HEK293 (cell line): ENCODE results near the gene IL12A.

Experiments used
- CTCF ChIA-PET: fragments of 350-600 bp; formaldehyde crosslinking; extraction: SDS; loops from one replicate; lab custom pipeline; 2021; ENCODE audit warnings: antibody characterized with exemption; lab: Yijun Ruan, JAX
- POLR2A ChIA-PET: fragments of 300-600 bp; formaldehyde crosslinking; extraction: SDS; loops from one replicate; lab custom pipeline; 2020; ENCODE audit warnings: antibody characterized with exemption, inconsistent platforms; lab: Yijun Ruan, JAX
- H3K27ac ChIP-seq: fragments of 200-500 bp; sonication (Bioruptor generic); 2 replicates; pipeline ENCODE4 v1.5.1; 2014; ENCODE audit warnings: low read depth, low read length, control low read depth, inconsistent platforms; ENCODE audit errors: extremely low read depth
- H3K36me3 ChIP-seq, 2 experiments: fragments of 200-500 bp in 1 of 2; sonication (Bioruptor generic) in 1 of 2; 1 replicate in 1 of 2; 2 replicates in 1 of 2; pipeline ENCODE4 v1.5.1; 2014 to 2017; ENCODE audit warnings: inconsistent platforms in 2 of 2, low read length in 2 of 2; ENCODE audit not compliant: control insufficient read depth in 2 of 2, insufficient read depth in 1 of 2
- H3K4me1 ChIP-seq: fragments of 200-500 bp; sonication (Bioruptor generic); 2 replicates; pipeline ENCODE4 v1.5.1; 2014; ENCODE audit warnings: mild to moderate bottlenecking, low read length, inconsistent platforms; ENCODE audit not compliant: control insufficient read depth, insufficient read depth
- H3K4me3 ChIP-seq: 2 replicates; pipeline ENCODE4 v1.5.1; 2011; ENCODE audit warnings: low read depth, mild to moderate bottlenecking, control low read depth, low read length, moderate library complexity
- H3K9me3 ChIP-seq: fragments of 200-500 bp; sonication (Bioruptor generic); 2 replicates; pipeline ENCODE4 v1.5.1; 2014; ENCODE audit warnings: low read depth, low read length, inconsistent platforms; ENCODE audit not compliant: control insufficient read depth, insufficient read depth
- BCL11B ChIP-seq: fragments of 450-650 bp; formaldehyde crosslinking; IDR thresholded peaks from 2 replicates; pipeline ENCODE4 v1.5.1; 2016; ENCODE audit warnings: low read depth, missing biosample characterization, missing genetic modification characterization
- HOXC10 ChIP-seq: sonication (generic); formaldehyde crosslinking; IDR thresholded peaks from 2 replicates; pipeline ENCODE4 v1.8.1; 2023; ENCODE audit warnings: mild to moderate bottlenecking, missing genetic modification reagents
- SETDB1 ChIP-seq: IDR thresholded peaks from one replicate; pipeline ENCODE4 v1.6.1; 2017; ENCODE audit warnings: mild to moderate bottlenecking, low read length, moderate library complexity, mixed read lengths; ENCODE audit not compliant: insufficient read length
- TRIM28 ChIP-seq: IDR thresholded peaks from 2 replicates; pipeline ENCODE4 v1.6.1; 2011; ENCODE audit warnings: low read length, control low read depth, borderline replicate concordance
- YY1 ChIP-seq: fragments of 450-650 bp; formaldehyde crosslinking; IDR thresholded peaks from 2 replicates; pipeline ENCODE4 v1.5.1; 2018; ENCODE audit warnings: missing biosample characterization, missing genetic modification characterization
- ZBTB20 ChIP-seq: fragments of 450-650 bp; formaldehyde crosslinking; IDR thresholded peaks from 2 replicates; pipeline ENCODE4 v1.5.1; 2016; ENCODE audit warnings: missing biosample characterization, missing genetic modification characterization
- ZIC2 ChIP-seq: fragments of 450-650 bp; formaldehyde crosslinking; IDR thresholded peaks from 2 replicates; pipeline ENCODE4 v1.5.1; 2016; ENCODE audit warnings: missing biosample characterization, missing genetic modification characterization
- ZNF174 ChIP-seq: fragments of 450-650 bp; formaldehyde crosslinking; IDR thresholded peaks from 2 replicates; pipeline ENCODE4 v1.5.0; 2017; ENCODE audit warnings: missing biosample characterization, mild to moderate bottlenecking, missing genetic modification characterization
- ZNF19 ChIP-seq: fragments of 450-650 bp; formaldehyde crosslinking; IDR thresholded peaks from 2 replicates; pipeline ENCODE4; 2016; ENCODE audit warnings: missing biosample characterization, missing genetic modification characterization, low read depth
- ZNF223 ChIP-seq: fragments of 450-650 bp; formaldehyde crosslinking; IDR thresholded peaks from 2 replicates; pipeline ENCODE4 v1.5.1; 2016; ENCODE audit warnings: missing biosample characterization, missing genetic modification characterization
- ZNF341 ChIP-seq: fragments of 450-650 bp; formaldehyde crosslinking; IDR thresholded peaks from 2 replicates; pipeline ENCODE4; 2016; ENCODE audit warnings: low read depth, missing biosample characterization, missing genetic modification characterization
- ZNF366 ChIP-seq: fragments of 450-650 bp; formaldehyde crosslinking; conservative IDR thresholded peaks from 2 replicates; pipeline ENCODE4 v1.5.1; 2016; ENCODE audit warnings: missing biosample characterization, missing genetic modification characterization
- ZNF629 ChIP-seq: fragments of 450-650 bp; formaldehyde crosslinking; IDR thresholded peaks from 2 replicates; pipeline ENCODE4 v1.5.1; 2017; ENCODE audit warnings: missing biosample characterization, missing genetic modification characterization
- ZNF777 ChIP-seq: fragments of 450-650 bp; formaldehyde crosslinking; IDR thresholded peaks from 2 replicates; pipeline ENCODE4 v1.5.1; 2017; ENCODE audit warnings: missing biosample characterization, missing genetic modification characterization, borderline replicate concordance
- ZSCAN16 ChIP-seq: fragments of 450-650 bp; formaldehyde crosslinking; IDR thresholded peaks from 2 replicates; pipeline ENCODE4 v1.5.1; 2016; ENCODE audit warnings: missing biosample characterization, missing genetic modification characterization
- TF ChIP-seq, protein P1 (sequence below): fragments of 450-650 bp; formaldehyde crosslinking; IDR thresholded peaks from 2 replicates; pipeline ENCODE4 v1.5.1; 2017; ENCODE audit warnings: missing biosample characterization, missing genetic modification characterization
- TF ChIP-seq, protein P2 (sequence below): fragments of 450-650 bp; formaldehyde crosslinking; IDR thresholded peaks from 2 replicates; pipeline ENCODE4 v1.5.1; 2016; ENCODE audit warnings: missing biosample characterization, missing genetic modification characterization
- TF ChIP-seq, protein P3 (sequence below): fragments of 450-650 bp; formaldehyde crosslinking; IDR thresholded peaks from 2 replicates; pipeline ENCODE4 v1.5.1; 2016; ENCODE audit warnings: missing biosample characterization, missing genetic modification characterization

IL12A gene

DNA sequence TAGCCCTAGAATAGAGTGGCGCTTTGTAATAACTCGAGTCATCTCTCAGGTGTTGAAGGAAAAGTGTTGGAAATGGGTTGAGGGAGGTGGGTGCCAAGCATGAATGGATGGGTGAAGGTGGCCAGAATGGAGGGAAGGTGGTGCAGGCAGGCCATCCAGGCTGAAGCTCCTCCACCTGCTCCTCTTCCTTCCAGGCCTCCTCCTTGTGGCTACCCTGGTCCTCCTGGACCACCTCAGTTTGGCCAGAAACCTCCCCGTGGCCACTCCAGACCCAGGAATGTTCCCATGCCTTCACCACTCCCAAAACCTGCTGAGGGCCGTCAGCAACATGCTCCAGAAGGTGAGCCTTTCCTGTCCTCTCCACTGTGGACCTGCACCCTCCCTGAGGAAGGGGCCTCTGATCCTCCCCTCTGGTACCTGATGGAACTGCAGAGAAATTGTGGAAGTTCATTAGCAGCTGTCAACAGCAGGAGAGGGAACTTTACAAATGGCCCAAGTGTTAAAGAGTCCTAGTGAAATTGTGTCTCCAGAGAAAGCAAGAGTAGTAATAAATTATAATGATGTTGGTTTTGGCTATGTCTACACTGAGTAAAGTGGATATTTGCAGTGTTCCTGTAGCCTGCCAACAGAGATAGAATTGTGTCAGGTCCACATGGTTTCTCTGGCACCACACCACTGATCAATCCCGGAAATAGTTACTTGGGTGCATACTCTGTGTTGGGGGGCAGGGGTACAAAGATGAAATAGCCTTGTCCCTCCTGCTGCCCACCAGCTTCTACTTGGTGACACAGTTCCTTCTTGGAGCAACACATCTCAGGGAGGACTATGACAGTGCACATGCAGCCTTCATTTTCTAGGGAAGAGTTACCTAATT lies 1.6 kb downstream of the IL12A start:
- peak; percentile 97 for TF ChIP-seq ZNF223 (tag by site-specific recombination)
- no peak for TF ChIP-seq YY1 (tag by site-specific recombination)
- 0 out of 2 replicates have a peak, but pooled peaks have one; percentile 15 for TF ChIP-seq ZNF341 (tag by site-specific recombination)
- TF ChIP-seq TRIM28: no peak
- TF ChIP-seq, protein P1, sequence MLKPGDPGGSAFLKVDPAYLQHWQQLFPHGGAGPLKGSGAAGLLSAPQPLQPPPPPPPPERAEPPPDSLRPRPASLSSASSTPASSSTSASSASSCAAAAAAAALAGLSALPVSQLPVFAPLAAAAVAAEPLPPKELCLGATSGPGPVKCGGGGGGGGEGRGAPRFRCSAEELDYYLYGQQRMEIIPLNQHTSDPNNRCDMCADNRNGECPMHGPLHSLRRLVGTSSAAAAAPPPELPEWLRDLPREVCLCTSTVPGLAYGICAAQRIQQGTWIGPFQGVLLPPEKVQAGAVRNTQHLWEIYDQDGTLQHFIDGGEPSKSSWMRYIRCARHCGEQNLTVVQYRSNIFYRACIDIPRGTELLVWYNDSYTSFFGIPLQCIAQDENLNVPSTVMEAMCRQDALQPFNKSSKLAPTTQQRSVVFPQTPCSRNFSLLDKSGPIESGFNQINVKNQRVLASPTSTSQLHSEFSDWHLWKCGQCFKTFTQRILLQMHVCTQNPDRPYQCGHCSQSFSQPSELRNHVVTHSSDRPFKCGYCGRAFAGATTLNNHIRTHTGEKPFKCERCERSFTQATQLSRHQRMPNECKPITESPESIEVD (tag by site-specific recombination): peak; percentile 64
- CTCF ChIA-PET: interaction anchor here (0.6 to 3.3 kb wide), 6 partner anchors 12 to 237 kb away, joined by 3 to 29 read pairs (median 6); no protein-coding TSS in a partner anchor
- POLR2A ChIA-PET: no interaction called here

DNA sequence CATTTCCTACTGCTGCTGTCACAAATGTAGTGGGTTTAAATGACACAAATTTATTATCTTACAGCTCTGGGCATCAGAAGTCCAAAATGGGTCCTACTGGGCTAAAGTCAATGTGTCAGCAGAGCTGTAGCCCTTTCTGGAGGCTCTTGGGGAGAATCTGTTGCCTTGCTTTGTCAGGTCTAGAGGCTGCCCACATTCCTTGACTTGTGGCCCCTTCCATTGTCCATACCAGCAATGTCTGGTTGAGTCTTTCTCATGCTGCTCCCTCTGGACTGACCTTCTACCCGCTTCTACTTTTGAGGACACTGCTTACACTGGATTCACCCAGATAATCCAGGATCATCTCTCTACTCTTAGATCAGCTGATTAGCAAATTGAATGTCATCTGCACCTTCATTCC lies 3.0 kb downstream of the IL12A start:
- TF ChIP-seq SETDB1 (peak; percentile 39), ZIC2 (tag by site-specific recombination) (no peak)
- Histone ChIP-seq H3K4me1 (no peaks in the 10 kb centered on the region), H3K4me3 (no peak overlapping the region), H3K36me3 (peaks cover 0 to 9% of the 10 kb centered on the region in 2 experiments; a peak in 1 of 3 replicates), H3K9me3 (no peaks in the 10 kb centered on the region), H3K27ac (no peak overlapping the region)
- ChIA-PET CTCF (interaction anchor here (0.8 to 2.1 kb wide), 2 partner anchors 15 to 292 kb away, joined by 4 to 9 read pairs; no protein-coding TSS in a partner anchor), POLR2A (no interaction called here)

More for the DNA sequence above, 1.6 kb downstream of the IL12A start:
- H3K4me1 ChIP-seq: no peaks in the 10 kb centered on the region
- H3K9me3 ChIP-seq: no peaks in the 10 kb centered on the region
- no peak overlapping the region for H3K4me3 ChIP-seq
- peaks cover 0 to 9% of the 10 kb centered on the region in 2 experiments; a peak in 1 of 3 replicates for H3K36me3 ChIP-seq
- H3K27ac ChIP-seq: no peak overlapping the region

DNA sequence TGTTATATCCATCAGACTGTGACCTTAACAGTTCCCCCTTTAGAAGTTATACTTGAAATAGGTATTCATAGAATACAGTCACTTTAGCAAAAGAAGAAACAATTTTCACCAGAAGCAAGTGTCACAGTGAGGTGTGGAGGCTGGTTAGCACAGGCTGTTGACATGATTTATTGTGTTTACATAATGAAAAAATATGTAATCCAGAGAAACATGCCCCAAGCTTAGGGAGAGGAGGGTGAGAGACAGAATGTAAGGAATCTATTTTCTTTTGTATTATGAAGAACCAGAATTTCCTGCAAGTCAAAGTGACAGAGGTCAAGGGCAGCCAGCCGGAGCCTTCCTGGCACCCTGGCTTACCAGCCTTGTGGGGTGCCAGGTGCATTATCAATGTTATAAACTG lies 4.0 kb downstream of the IL12A start:
- H3K4me1 ChIP-seq: no peaks in the 10 kb centered on the region
- TF ChIP-seq ZNF366 (tag by site-specific recombination): no peak
- TF ChIP-seq, protein P1 (tag by site-specific recombination): 0 out of 2 replicates have a peak, but pooled peaks have one; percentile 22
- TF ChIP-seq, all 188 proteins: peak for 1
- ChIA-PET POLR2A (no interaction called here), CTCF (interaction anchor here (2.1 kb wide), 1 partner anchor 14 kb away, joined by 9 read pairs; no protein-coding TSS in a partner anchor)
- Histone ChIP-seq H3K36me3 (peaks cover 0 to 9% of the 10 kb centered on the region in 2 experiments; a peak in 1 of 3 replicates), H3K4me3 (no peak overlapping the region), H3K9me3 (no peaks in the 10 kb centered on the region), H3K27ac (no peak overlapping the region)

DNA sequence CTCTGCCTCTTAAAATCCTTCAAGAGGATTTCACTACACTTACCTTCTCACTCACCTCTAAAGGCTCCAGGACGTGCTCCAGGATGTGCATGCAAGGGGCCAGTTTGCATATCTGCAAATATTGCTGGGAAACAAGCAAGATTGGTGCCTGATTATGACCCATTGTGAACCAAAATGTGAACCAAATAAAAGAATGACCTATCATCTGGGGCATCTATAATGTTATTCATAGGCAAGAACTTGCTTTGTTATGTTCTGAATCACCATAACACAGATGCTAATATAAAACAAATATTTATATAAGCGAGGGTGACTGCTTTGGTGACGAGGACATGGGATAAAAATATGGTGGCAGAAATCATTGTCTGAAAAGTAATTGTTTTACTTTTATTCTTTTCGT lies 5.5 kb downstream of the IL12A start:
- POLR2A ChIA-PET: no interaction called here
- CTCF ChIA-PET: interaction anchor here (0.9 kb wide), 1 partner anchor 109 kb away, joined by 4 read pairs; no protein-coding TSS in a partner anchor
- Histone ChIP-seq H3K36me3 (peaks cover 0 to 9% of the 10 kb centered on the region in 2 experiments; a peak in 1 of 3 replicates), H3K27ac (no peak overlapping the region), H3K4me3 (no peak overlapping the region), H3K9me3 (no peaks in the 10 kb centered on the region), H3K4me1 (no peaks in the 10 kb centered on the region)
- TF ChIP-seq ZNF341 (tag by site-specific recombination) (no peak), BCL11B (tag by site-specific recombination) (no peak), ZNF777 (tag by site-specific recombination) (no peak), HOXC10 (CRISPR knock-in tag) (no peak), ZBTB20 (tag by site-specific recombination) (no peak), ZNF174 (tag by site-specific recombination) (no peak), ZNF629 (tag by site-specific recombination) (no peak), ZNF19 (tag by site-specific recombination) (no peak), ZSCAN16 (tag by site-specific recombination) (no peak)
- TF ChIP-seq, protein P2, sequence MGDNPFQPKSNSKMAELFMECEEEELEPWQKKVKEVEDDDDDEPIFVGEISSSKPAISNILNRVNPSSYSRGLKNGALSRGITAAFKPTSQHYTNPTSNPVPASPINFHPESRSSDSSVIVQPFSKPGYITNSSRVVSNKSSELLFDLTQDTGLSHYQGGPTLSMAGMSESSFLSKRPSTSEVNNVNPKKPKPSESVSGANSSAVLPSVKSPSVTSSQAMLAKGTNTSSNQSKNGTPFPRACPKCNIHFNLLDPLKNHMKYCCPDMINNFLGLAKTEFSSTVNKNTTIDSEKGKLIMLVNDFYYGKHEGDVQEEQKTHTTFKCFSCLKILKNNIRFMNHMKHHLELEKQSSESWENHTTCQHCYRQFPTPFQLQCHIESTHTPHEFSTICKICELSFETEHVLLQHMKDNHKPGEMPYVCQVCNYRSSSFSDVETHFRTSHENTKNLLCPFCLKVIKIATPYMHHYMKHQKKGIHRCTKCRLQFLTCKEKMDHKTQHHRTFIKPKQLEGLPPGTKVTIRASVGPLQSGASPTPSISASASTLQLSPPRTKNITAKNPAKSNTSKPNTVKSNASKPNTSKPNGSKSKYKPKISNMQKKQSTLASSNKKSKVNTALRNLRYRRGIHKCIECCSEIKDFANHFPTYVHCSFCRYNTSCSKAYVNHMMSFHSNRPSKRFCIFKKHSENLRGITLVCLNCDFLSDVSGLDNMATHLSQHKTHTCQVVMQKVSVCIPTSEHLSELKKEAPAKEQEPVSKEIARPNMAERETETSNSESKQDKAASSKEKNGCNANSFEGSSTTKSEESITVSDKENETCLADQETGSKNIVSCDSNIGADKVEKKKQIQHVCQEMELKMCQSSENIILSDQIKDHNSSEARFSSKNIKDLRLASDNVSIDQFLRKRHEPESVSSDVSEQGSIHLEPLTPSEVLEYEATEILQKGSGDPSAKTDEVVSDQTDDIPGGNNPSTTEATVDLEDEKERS: no peak
- TF ChIP-seq, protein P3, sequence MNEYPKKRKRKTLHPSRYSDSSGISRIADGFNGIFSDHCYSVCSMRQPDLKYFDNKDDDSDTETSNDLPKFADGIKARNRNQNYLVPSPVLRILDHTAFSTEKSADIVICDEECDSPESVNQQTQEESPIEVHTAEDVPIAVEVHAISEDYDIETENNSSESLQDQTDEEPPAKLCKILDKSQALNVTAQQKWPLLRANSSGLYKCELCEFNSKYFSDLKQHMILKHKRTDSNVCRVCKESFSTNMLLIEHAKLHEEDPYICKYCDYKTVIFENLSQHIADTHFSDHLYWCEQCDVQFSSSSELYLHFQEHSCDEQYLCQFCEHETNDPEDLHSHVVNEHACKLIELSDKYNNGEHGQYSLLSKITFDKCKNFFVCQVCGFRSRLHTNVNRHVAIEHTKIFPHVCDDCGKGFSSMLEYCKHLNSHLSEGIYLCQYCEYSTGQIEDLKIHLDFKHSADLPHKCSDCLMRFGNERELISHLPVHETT (tag by site-specific recombination): no peak
